Endodermal cell (in vitro differentiated cells): Measurements from ENCODE around the gene QRICH1. TPM values are rescaled to one million over a fixed set of nuclear protein-coding genes. Genes with fewer than 3 reads are reported as not detected.

Experiments
- DNase-seq: peaks from one replicate; pipeline ENCODE4 v3.0.0-alpha.2; 2017
- H3K27ac ChIP-seq: 2 replicates; pipeline ENCODE4 v1.5.1; 2013; ENCODE audit warnings: mild to moderate bottlenecking, low read depth, low read length, moderate library complexity
- H3K27me3 ChIP-seq: 2 replicates; pipeline ENCODE4 v1.6.1; 2013; ENCODE audit warnings: mild to moderate bottlenecking, low read length, moderate library complexity; ENCODE audit not compliant: insufficient read depth, control insufficient read depth, poor library complexity, severe bottlenecking
- H3K36me3 ChIP-seq: 2 replicates; pipeline ENCODE4 v1.7.0; 2013; ENCODE audit warnings: mild to moderate bottlenecking, low read length, moderate library complexity; ENCODE audit not compliant: control insufficient read depth, insufficient read depth
- H3K4me1 ChIP-seq: one replicate; pipeline ENCODE4 v1.7.0; 2013; ENCODE audit warnings: low read length; ENCODE audit not compliant: control insufficient read depth, insufficient read depth
- H3K4me3 ChIP-seq: 2 replicates; pipeline ENCODE4 v1.5.1; 2013; ENCODE audit warnings: mild to moderate bottlenecking, low read length, moderate library complexity
- H3K9ac ChIP-seq: 2 replicates; pipeline ENCODE4 v1.6.1; 2013; ENCODE audit warnings: mild to moderate bottlenecking, low read length, moderate library complexity; ENCODE audit not compliant: poor library complexity, severe bottlenecking; ENCODE audit errors: extremely low read depth
- H3K9me3 ChIP-seq: 2 replicates; pipeline ENCODE4 v1.6.1; 2013; ENCODE audit warnings: mild to moderate bottlenecking, low read length, moderate library complexity; ENCODE audit not compliant: control insufficient read depth
- H3K27ac Mint-ChIP-seq: 2 replicates; pipeline ENCODE4 v1.8.0; 2020; ENCODE audit warnings: mixed read lengths
- H3K27me3 Mint-ChIP-seq: 2 replicates; pipeline ENCODE4 v1.8.0; 2021; ENCODE audit warnings: mild to moderate bottlenecking, mixed read lengths; ENCODE audit not compliant: insufficient read depth
- H3K36me3 Mint-ChIP-seq: 2 replicates; pipeline ENCODE4 v1.8.0; 2020; ENCODE audit warnings: low read depth, mixed read lengths
- H3K4me1 Mint-ChIP-seq: 2 replicates; pipeline ENCODE4 v1.8.0; 2020; ENCODE audit warnings: mixed read lengths
- H3K4me3 Mint-ChIP-seq: 2 replicates; pipeline ENCODE4 v1.8.0; 2020; ENCODE audit warnings: mild to moderate bottlenecking, moderate library complexity, mixed read lengths
- H3K9me3 Mint-ChIP-seq: 2 replicates; pipeline ENCODE4 v1.8.0; 2020; ENCODE audit warnings: mild to moderate bottlenecking, mixed read lengths
- CTCF ChIP-seq: fragments of 200-600 bp; sonication (generic); conservative IDR thresholded peaks from 2 replicates; pipeline ENCODE4 v1.5.0; 2021; ENCODE audit warnings: antibody characterized with exemption, mild to moderate bottlenecking
- WGBS, 2 experiments: methylation state at CpG; one replicate each; pipeline versions ENCODE4 v1.1.5 to v1.1.7; 2013; ENCODE audit warnings: missing lambda C conversion rate in 2 of 2, mixed read lengths in 1 of 2; ENCODE audit not compliant: insufficient coverage in 1 of 2, insufficient read length in 1 of 2; 5-methylcytosine and 5-hydroxymethylcytosine counted together
- total RNA-seq, 2 donors: library from RNA; stranded (reverse); fragmentation: NEBNext Ultra II Directional in 1 of 2; extraction: Animal tissue kit (Norgen Biotek cat#: 25700) in 1 of 2; gene quantifications; 2 replicates in 1 of 2; 3 replicates in 1 of 2; pipeline ENCODE4 v1.2.1, GENCODE V29; 2021

The QRICH1 gene
- total RNA-seq, 2 donors from 2014 or later = 127 to 155 TPM

GRCh38 chr3:49134471-49135265 lies 40.8 kb upstream of the QRICH1 start:
- Mint-ChIP-seq H3K27ac (peak overlapping the region; percentile 1), H3K27me3 (peaks cover 12% of the 10 kb centered on the region), H3K9me3 (no peaks in the 10 kb centered on the region), H3K36me3 (no peaks in the 10 kb centered on the region), H3K4me3 (peak overlapping the region; percentile 78), H3K4me1 (no peaks in the 10 kb centered on the region)
- Histone ChIP-seq H3K9me3 (no peaks in the 10 kb centered on the region), H3K4me3 (no peak overlapping the region), H3K9ac (no peak overlapping the region), H3K4me1 (peaks cover 5% of the 10 kb centered on the region), H3K27me3 (no peaks in the 10 kb centered on the region), H3K27ac (no peak overlapping the region), H3K36me3 (no peaks in the 10 kb centered on the region)
- 78 to 88% methylated on average over 3 of the region's 3 CpGs for WGBS, 2 experiments
- peak; percentile 29 for TF ChIP-seq CTCF
- no peak for DNase-seq

GRCh38 chr3:49133226-49133951 lies 39.5 kb upstream of the QRICH1 start:
- Histone ChIP-seq H3K9me3 (no peaks in the 10 kb centered on the region), H3K9ac (peak overlapping the region; percentile 50), H3K27ac (peak overlapping the region; percentile 24), H3K4me3 (peak overlapping the region; percentile 91), H3K27me3 (no peaks in the 10 kb centered on the region), H3K4me1 (peaks cover 5% of the 10 kb centered on the region), H3K36me3 (peaks cover 1% of the 10 kb centered on the region)
- H3K4me1 Mint-ChIP-seq = no peaks in the 10 kb centered on the region
- H3K27me3 Mint-ChIP-seq = peaks cover 9% of the 10 kb centered on the region
- no peaks in the 10 kb centered on the region for H3K9me3 Mint-ChIP-seq
- H3K36me3 Mint-ChIP-seq = no peaks in the 10 kb centered on the region
- DNase-seq = peak; percentile 92
- peak overlapping the region; percentile 78 for H3K4me3 Mint-ChIP-seq
- peak; percentile 7 for TF ChIP-seq CTCF
- 1 to 3% methylated on average over 5 to 30 of the region's 30 CpGs for WGBS, 2 experiments
- peak overlapping the region; percentile 83 for H3K27ac Mint-ChIP-seq

GRCh38 chr3:49132437-49133225 lies 38.8 kb upstream of the QRICH1 start, which contains the start of gene LAMB2:
Gene LAMB2, minus strand, starts transcription at chr3:49133050. Its CDS starts 183 bp downstream, at chr3:49132867.
- Mint-ChIP-seq H3K4me1 (no peaks in the 10 kb centered on the region), H3K27me3 (peaks cover 3% of the 10 kb centered on the region), H3K4me3 (peak within 1 kb of the TSS; percentile 78), H3K9me3 (no peaks in the 10 kb centered on the region), H3K36me3 (peaks cover 3% of the 10 kb centered on the region), H3K27ac (peak within 1 kb of the TSS; percentile 83)
- Histone ChIP-seq H3K4me3 (peak within 1 kb of the TSS; percentile 91), H3K4me1 (peaks cover 5% of the 10 kb centered on the region), H3K9ac (peak within 1 kb of the TSS; percentile 50), H3K27ac (peak within 1 kb of the TSS; percentile 78), H3K36me3 (peaks cover 7% of the 10 kb centered on the region), H3K27me3 (no peaks in the 10 kb centered on the region), H3K9me3 (no peaks in the 10 kb centered on the region)
- TF ChIP-seq CTCF = no peak
- peak; percentile 94 for DNase-seq
- 9 to 11% methylated on average over 15 to 28 of the region's 28 CpGs for WGBS, 2 experiments
